HCT116 (cell line): ENCODE data around the gene COL9A3. TPM values are rescaled to one million over a fixed set of nuclear protein-coding genes. Genes with fewer than 3 reads are reported as not detected.

ENCODE experiments used
- ATAC-seq: fragments of 200-7000 bp; cut with Tn5 transposase; 2 replicates; pipeline ENCODE4 v1.9.1; 2020; ENCODE audit warnings: mild to moderate bottlenecking, moderate library complexity
- BruUV-seq: library from RNA; stranded (reverse); fragments of 400-500 nt; replicated peaks from 2 replicates; lab custom pipeline; 2021; lab: Mats Ljungman, UMichigan
- CTCF ChIA-PET: fragments of 300-600 bp; sonication (Branson Sonifier 250); formaldehyde crosslinking; loops from one replicate; lab custom pipeline; 2021; ENCODE audit warnings: antibody characterized with exemption; lab: Charles Lee
- POLR2A ChIA-PET: fragments of 300-600, 350-600 bp; sonication (Branson Sonifier 250); formaldehyde crosslinking; loops from one replicate; lab custom pipeline; 2021; ENCODE audit warnings: antibody characterized with exemption; lab: Charles Lee
- RAD21 ChIA-PET, 2 experiments: fragments of 300-600 bp; sonication (Branson Sonifier 250); formaldehyde crosslinking; loops; one replicate each; lab custom pipeline; 2023; ENCODE audit warnings: low total read pairs in 2 of 2; ENCODE audit not compliant: uncharacterized antibody in 2 of 2, unreplicated experiment in 2 of 2, low non-redundant PET in 1 of 2; lab: Charles Lee
- DNase-seq: peaks from one replicate; pipeline ENCODE4 v3.0.0-alpha.2; 2010; ENCODE audit warnings: low read depth, low spot score
- H2AFZ ChIP-seq: fragments of 200-600 bp; shearing (Covaris generic), sonication (generic); 2 replicates; pipeline ENCODE4 v1.6.1; 2017; ENCODE audit warnings: low read depth, mixed run types, mixed read lengths, antibody characterized with exemption, low read length; ENCODE audit not compliant: poor library complexity, severe bottlenecking
- H3K27ac ChIP-seq: 2 replicates; pipeline ENCODE4 v1.5.1; 2012; ENCODE audit warnings: low read depth, low read length
- H3K27me3 ChIP-seq: fragments of 200-600 bp; sonication (generic); 2 replicates; pipeline ENCODE4 v1.6.1; 2016; ENCODE audit warnings: mixed run types, low read length, mixed read lengths; ENCODE audit not compliant: insufficient read depth
- H3K36me3 ChIP-seq, 2 experiments: fragments of 200-500 bp in 1 of 2; fragments of 200-600 bp in 1 of 2; sonication (Bioruptor generic) in 1 of 2; sonication (generic) in 1 of 2; 2 replicates each; pipeline versions ENCODE4 v1.5.1 to v1.6.1; 2014 to 2016; ENCODE audit warnings: low read length in 2 of 2, inconsistent platforms in 1 of 2, mixed read lengths in 1 of 2, mixed run types in 1 of 2; ENCODE audit not compliant: insufficient read depth in 2 of 2, control insufficient read depth in 1 of 2
- H3K4me1 ChIP-seq, 2 experiments: fragments of 200-600 bp in 1 of 2; sonication (generic) in 1 of 2; 2 replicates each; pipeline versions ENCODE4 v1.5.1 to v1.6.1; 2012 to 2017; ENCODE audit warnings: low read length in 2 of 2, inconsistent platforms in 1 of 2, mild to moderate bottlenecking in 1 of 2, mixed read lengths in 1 of 2, mixed run types in 1 of 2, moderate library complexity in 1 of 2; ENCODE audit not compliant: insufficient read depth in 2 of 2, control insufficient read depth in 1 of 2
- H3K4me2 ChIP-seq: fragments of 200-600 bp; sonication (generic); 2 replicates; pipeline ENCODE4 v1.6.1; 2017; ENCODE audit warnings: mixed run types, low read length, mixed read lengths
- H3K4me3 ChIP-seq, 2 experiments: fragments of 200-600 bp in 1 of 2; sonication (generic) in 1 of 2; replicated peaks in 1 of 2; 2 replicates each; pipeline ENCODE4 v1.5.1; 2011 to 2016; ENCODE audit warnings: low read length in 2 of 2, control low read depth in 1 of 2, low read depth in 1 of 2, mild to moderate bottlenecking in 1 of 2, mixed read lengths in 1 of 2, mixed run types in 1 of 2
- H3K79me2 ChIP-seq: fragments of 200-600 bp; sonication (generic); 2 replicates; pipeline ENCODE4 v1.6.1; 2017; ENCODE audit warnings: mild to moderate bottlenecking, mixed run types, low read length, moderate library complexity, mixed read lengths; ENCODE audit not compliant: insufficient read depth
- H3K9ac ChIP-seq: fragments of 200-600 bp; sonication (generic); 2 replicates; pipeline ENCODE4 v1.6.1; 2016; ENCODE audit warnings: low read length, mixed read lengths
- H3K9me2 ChIP-seq: fragments of 200-600 bp; sonication (generic), shearing (Covaris generic); 2 replicates; pipeline ENCODE4 v1.6.1; 2017; ENCODE audit warnings: mixed run types, mild to moderate bottlenecking, moderate library complexity; ENCODE audit not compliant: insufficient read depth
- H3K9me3 ChIP-seq, 2 experiments: fragments of 200-500 bp in 1 of 2; fragments of 200-600 bp in 1 of 2; sonication (Bioruptor generic) in 1 of 2; sonication (generic) in 1 of 2; 2 replicates each; pipeline ENCODE4 v1.6.1; 2014 to 2017; ENCODE audit warnings: low read length in 2 of 2, mixed read lengths in 2 of 2, inconsistent platforms in 1 of 2, low read depth in 1 of 2, mild to moderate bottlenecking in 1 of 2, mixed run types in 1 of 2, moderate library complexity in 1 of 2; ENCODE audit not compliant: control insufficient read depth in 1 of 2, insufficient read depth in 1 of 2
- H4K20me1 ChIP-seq: fragments of 200-600 bp; sonication (generic), shearing (Covaris generic); 2 replicates; pipeline ENCODE4 v1.6.1; 2017; ENCODE audit warnings: mixed run types, mild to moderate bottlenecking, moderate library complexity; ENCODE audit not compliant: insufficient read depth
- CEBPB ChIP-seq: IDR thresholded peaks from 2 replicates; pipeline ENCODE4 v1.6.1; 2012; ENCODE audit warnings: low read depth
- EGR1 ChIP-seq: IDR thresholded peaks from 2 replicates; pipeline ENCODE4 v1.6.1; 2012; ENCODE audit warnings: low read depth
- ELF1 ChIP-seq: IDR thresholded peaks from 2 replicates; pipeline ENCODE4 v1.6.1; 2012; ENCODE audit warnings: low read depth, borderline replicate concordance
- FOSL1 ChIP-seq: IDR thresholded peaks from 2 replicates; pipeline ENCODE4 v1.6.1; 2012; ENCODE audit warnings: low read depth
- REST ChIP-seq: IDR thresholded peaks from 2 replicates; pipeline ENCODE4 v1.6.1; 2012; ENCODE audit warnings: low read depth
- intact Hi-C: fragments of 100-400 bp; cut with micrococcal nuclease; formaldehyde crosslinking; loops from 2 replicates; pipeline ENCODE4 v1.10.0; 2022
- total RNA-seq: library from RNA; stranded (reverse); gene quantifications from one replicate; pipeline ENCODE4 v1.2.1, GENCODE V29; 2021; ENCODE audit not compliant: unreplicated experiment

Gene COL9A3
- total RNA-seq, 1 experiment from 2014 or later: 29.7 TPM

GRCh38 chr20:62841705-62842212 is 24.9 kb downstream of the COL9A3 start:
- no peaks in the 10 kb centered on the region for H3K9me3 ChIP-seq
- ATAC-seq: no peak
- ChIA-PET RAD21 (no interaction called here), CTCF (no interaction called here), POLR2A (interaction anchor here (1.2 kb wide), 1 partner anchor 20 kb away, joined by 3 read pairs; the partner anchor contains the start of gene TCFL5)
- no peak overlapping the region for H3K4me2 ChIP-seq
- H3K27ac ChIP-seq: no peak overlapping the region
- H3K36me3 ChIP-seq: peaks cover 7 to 8% of the 10 kb centered on the region in 2 experiments; a peak in 2 of 4 replicates
- intact Hi-C loops: no loop called here
- H3K79me2 ChIP-seq: no peaks in the 10 kb centered on the region
- BruUV-seq: no TSS peak
- H4K20me1 ChIP-seq: no peaks in the 10 kb centered on the region
- no peak overlapping the region for H3K4me3 ChIP-seq
- TF ChIP-seq FOSL1: no peak
- no peak overlapping the region for H2AFZ ChIP-seq
- no peaks in the 10 kb centered on the region for H3K27me3 ChIP-seq
- H3K9ac ChIP-seq: no peak overlapping the region
- no peaks in the 10 kb centered on the region for H3K9me2 ChIP-seq
- H3K4me1 ChIP-seq: no peaks in the 10 kb centered on the region
- no peak for DNase-seq

- Histone ChIP-seq H3K9me3 (no peaks in the 10 kb centered on the region), H3K9ac (no peak overlapping the region), H2AFZ (no peak overlapping the region)
- POLR2A ChIA-PET: no interaction called here
- no peak for DNase-seq
- TF ChIP-seq EGR1 (no peak), REST (no peak), CEBPB (no peak), ELF1 (no peak)
- TF ChIP-seq, all 23 proteins: peak for 0
- intact Hi-C loops: no loop called here
- H3K79me2 ChIP-seq: no peaks in the 10 kb centered on the region
- ATAC-seq: no peak
- H3K4me3 ChIP-seq: no peak overlapping the region
- H3K4me2 ChIP-seq: no peak overlapping the region
- ChIA-PET RAD21 (no interaction called here), CTCF (no interaction called here)
- H3K4me1 ChIP-seq: no peaks in the 10 kb centered on the region
- H3K9me2 ChIP-seq: no peaks in the 10 kb centered on the region
- H3K27ac ChIP-seq: no peak overlapping the region
- no peaks in the 10 kb centered on the region for H4K20me1 ChIP-seq
- H3K27me3 ChIP-seq: no peaks in the 10 kb centered on the region
- H3K36me3 ChIP-seq: peaks cover 7 to 8% of the 10 kb centered on the region in 2 experiments; a peak in 2 of 4 replicates
- BruUV-seq: no TSS peak
These were observed 26.8 kb downstream of the COL9A3 start for GRCh38 chr20:62843656-62844055.
